ENCODE data around the gene BBOX1. TPM values are rescaled to one million over a fixed set of nuclear protein-coding genes. Genes with fewer than 3 reads are reported as not detected.

Gene BBOX1
- total RNA-seq, 1 experiment from 2014 or later = not detected

DNA sequence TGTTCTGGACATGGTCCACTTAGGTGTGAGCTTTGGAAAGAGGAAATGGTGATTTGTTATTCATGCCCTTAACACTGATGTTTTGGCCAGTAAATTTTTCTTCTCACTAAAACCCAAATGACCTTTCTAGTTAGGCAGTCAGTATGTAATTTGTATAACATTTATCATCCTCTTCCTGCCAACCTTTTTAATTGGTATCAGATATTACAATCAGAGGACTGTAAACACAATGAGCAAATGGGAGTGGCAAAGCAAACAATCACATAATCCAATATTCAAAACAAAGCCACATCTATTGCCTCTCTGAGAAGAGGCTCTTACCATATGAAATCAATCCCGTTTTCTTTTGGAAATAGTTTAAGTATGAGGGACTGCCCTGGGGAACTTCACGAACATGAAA is 49.1 kb downstream of the BBOX1 start:
- POLR2A ChIA-PET = no interaction called here
- H4K20me1 ChIP-seq (ENCODE audit: insufficient read depth) = no peaks in the 10 kb centered on the region
- no peak overlapping the region for H3K9ac ChIP-seq (ENCODE audit: low read length)
- TF ChIP-seq, protein P1, sequence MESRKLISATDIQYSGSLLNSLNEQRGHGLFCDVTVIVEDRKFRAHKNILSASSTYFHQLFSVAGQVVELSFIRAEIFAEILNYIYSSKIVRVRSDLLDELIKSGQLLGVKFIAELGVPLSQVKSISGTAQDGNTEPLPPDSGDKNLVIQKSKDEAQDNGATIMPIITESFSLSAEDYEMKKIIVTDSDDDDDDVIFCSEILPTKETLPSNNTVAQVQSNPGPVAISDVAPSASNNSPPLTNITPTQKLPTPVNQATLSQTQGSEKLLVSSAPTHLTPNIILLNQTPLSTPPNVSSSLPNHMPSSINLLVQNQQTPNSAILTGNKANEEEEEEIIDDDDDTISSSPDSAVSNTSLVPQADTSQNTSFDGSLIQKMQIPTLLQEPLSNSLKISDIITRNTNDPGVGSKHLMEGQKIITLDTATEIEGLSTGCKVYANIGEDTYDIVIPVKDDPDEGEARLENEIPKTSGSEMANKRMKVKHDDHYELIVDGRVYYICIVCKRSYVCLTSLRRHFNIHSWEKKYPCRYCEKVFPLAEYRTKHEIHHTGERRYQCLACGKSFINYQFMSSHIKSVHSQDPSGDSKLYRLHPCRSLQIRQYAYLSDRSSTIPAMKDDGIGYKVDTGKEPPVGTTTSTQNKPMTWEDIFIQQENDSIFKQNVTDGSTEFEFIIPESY (IDR thresholded peaks at IDR 0.05; ENCODE audit: extremely low read depth, insufficient replicate concordance, low read length) = no peak
- TF ChIP-seq EZH2phosphoT487 (IDR thresholded peaks at IDR 0.05; ENCODE audit: borderline replicate concordance) (no peak), EGR1 (IDR thresholded peaks at IDR 0.05; ENCODE audit: low read depth) (no peak), POLR2AphosphoS5 (IDR thresholded peaks at IDR 0.05; ENCODE audit: low read depth, low read length) (no peak), JUND (IDR thresholded peaks at IDR 0.05) (no peak), SP1 (IDR thresholded peaks at IDR 0.05; ENCODE audit: low read depth) (no peak), YY1 (IDR thresholded peaks at IDR 0.05; ENCODE audit: extremely low read depth, insufficient replicate concordance, low read depth, low read length) (no peak), SIN3A (IDR thresholded peaks at IDR 0.05; ENCODE audit: low read depth) (no peak), REST (IDR thresholded peaks at IDR 0.05; ENCODE audit: low read depth) (no peak), ZNF274 (IDR thresholded peaks at IDR 0.05; ENCODE audit: low read depth, low read length) (no peak), TCF7L2 (IDR thresholded peaks at IDR 0.05; ENCODE audit: borderline replicate concordance, extremely low read depth, insufficient read depth, insufficient read length) (no peak), EZH2 (IDR thresholded peaks at IDR 0.05) (no peak)
- TF ChIP-seq, protein P2, sequence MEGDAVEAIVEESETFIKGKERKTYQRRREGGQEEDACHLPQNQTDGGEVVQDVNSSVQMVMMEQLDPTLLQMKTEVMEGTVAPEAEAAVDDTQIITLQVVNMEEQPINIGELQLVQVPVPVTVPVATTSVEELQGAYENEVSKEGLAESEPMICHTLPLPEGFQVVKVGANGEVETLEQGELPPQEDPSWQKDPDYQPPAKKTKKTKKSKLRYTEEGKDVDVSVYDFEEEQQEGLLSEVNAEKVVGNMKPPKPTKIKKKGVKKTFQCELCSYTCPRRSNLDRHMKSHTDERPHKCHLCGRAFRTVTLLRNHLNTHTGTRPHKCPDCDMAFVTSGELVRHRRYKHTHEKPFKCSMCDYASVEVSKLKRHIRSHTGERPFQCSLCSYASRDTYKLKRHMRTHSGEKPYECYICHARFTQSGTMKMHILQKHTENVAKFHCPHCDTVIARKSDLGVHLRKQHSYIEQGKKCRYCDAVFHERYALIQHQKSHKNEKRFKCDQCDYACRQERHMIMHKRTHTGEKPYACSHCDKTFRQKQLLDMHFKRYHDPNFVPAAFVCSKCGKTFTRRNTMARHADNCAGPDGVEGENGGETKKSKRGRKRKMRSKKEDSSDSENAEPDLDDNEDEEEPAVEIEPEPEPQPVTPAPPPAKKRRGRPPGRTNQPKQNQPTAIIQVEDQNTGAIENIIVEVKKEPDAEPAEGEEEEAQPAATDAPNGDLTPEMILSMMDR (IDR thresholded peaks at IDR 0.05 in 2 of 3, conservative IDR thresholded peaks at IDR 0.05 in 1 of 3; ENCODE audit: borderline replicate concordance in 1 of 3, insufficient read depth in 1 of 3, low read depth in 2 of 3, low read length in 2 of 3) = no peak
- TF ChIP-seq, protein P3, sequence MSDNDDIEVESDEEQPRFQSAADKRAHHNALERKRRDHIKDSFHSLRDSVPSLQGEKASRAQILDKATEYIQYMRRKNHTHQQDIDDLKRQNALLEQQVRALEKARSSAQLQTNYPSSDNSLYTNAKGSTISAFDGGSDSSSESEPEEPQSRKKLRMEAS (IDR thresholded peaks at IDR 0.05) = no peak
- no peaks in the 10 kb centered on the region for H3K9me3 ChIP-seq (ENCODE audit: control insufficient read depth in 1 of 2, insufficient read depth in 1 of 2, low read depth in 1 of 2, low read length in 2 of 2)
- CTCF ChIA-PET = no interaction called here
- no peaks in the 10 kb centered on the region for H3K9me2 ChIP-seq (ENCODE audit: insufficient read depth)
- H2AFZ ChIP-seq (ENCODE audit: low read depth, low read length, poor library complexity, severe bottlenecking) = no peak overlapping the region
- H3K4me1 ChIP-seq (ENCODE audit: control insufficient read depth in 1 of 2, insufficient read depth in 2 of 2, low read length in 2 of 2) = no peaks in the 10 kb centered on the region
- H3K4me2 ChIP-seq (ENCODE audit: low read length) = no peak overlapping the region
- intact Hi-C loops (cut with micrococcal nuclease) = no loop called here
- ATAC-seq (no peak), DNase-seq (ENCODE audit: low read depth, low spot score) (no peak)
- H3K4me3 ChIP-seq (replicated peaks in 1 of 2; ENCODE audit: low read depth in 1 of 2, low read length in 2 of 2) = no peak overlapping the region
- H3K27ac ChIP-seq (ENCODE audit: low read depth, low read length) = no peak overlapping the region
- H3K79me2 ChIP-seq (ENCODE audit: insufficient read depth, low read length) = no peaks in the 10 kb centered on the region
- no TSS peak for BruUV-seq (replicated peaks)
- RAD21 ChIA-PET (ENCODE audit: low non-redundant PET in 1 of 2, low total read pairs in 2 of 2, uncharacterized antibody in 2 of 2, unreplicated experiment in 2 of 2) = no interaction called here
- H3K27me3 ChIP-seq (ENCODE audit: insufficient read depth, low read length) = no peaks in the 10 kb centered on the region
- H3K36me3 ChIP-seq (ENCODE audit: control insufficient read depth in 1 of 2, insufficient read depth in 2 of 2, low read length in 2 of 2) = no peaks in the 10 kb centered on the region

Data from HCT116 (cell line).